GM23248 (cell line): ENCODE measurements around the gene PITPNM3.

Experiments used
- EZH2 ChIP-seq: fragments of 200-600 bp; sonication (generic); IDR thresholded peaks from 2 replicates; pipeline ENCODE4 v1.6.1; 2018; ENCODE audit warnings: antibody characterized with exemption, mild to moderate bottlenecking; ENCODE audit not compliant: insufficient read depth, poor library complexity, severe bottlenecking
- EZH2phosphoT487 ChIP-seq: fragments of 200-600 bp; sonication (generic); IDR thresholded peaks from 2 replicates; pipeline ENCODE4 v1.6.1; 2018; ENCODE audit warnings: antibody characterized with exemption, moderate library complexity, mild to moderate bottlenecking, low read depth; ENCODE audit not compliant: insufficient read depth

GRCh38 chr17:6461246-6461645 lies 95.1 kb downstream of the PITPNM3 start:
- TF ChIP-seq EZH2phosphoT487 (no peak), EZH2 (no peak)
